ENCODE measurements around the gene OR2L8. TPM values are rescaled to one million over a fixed set of nuclear protein-coding genes. Genes with fewer than 3 reads are reported as not detected.

OR2L8 gene
- total RNA-seq, 2 experiments from 2014 or later, result 0.29 to 0.34 TPM

DNA sequence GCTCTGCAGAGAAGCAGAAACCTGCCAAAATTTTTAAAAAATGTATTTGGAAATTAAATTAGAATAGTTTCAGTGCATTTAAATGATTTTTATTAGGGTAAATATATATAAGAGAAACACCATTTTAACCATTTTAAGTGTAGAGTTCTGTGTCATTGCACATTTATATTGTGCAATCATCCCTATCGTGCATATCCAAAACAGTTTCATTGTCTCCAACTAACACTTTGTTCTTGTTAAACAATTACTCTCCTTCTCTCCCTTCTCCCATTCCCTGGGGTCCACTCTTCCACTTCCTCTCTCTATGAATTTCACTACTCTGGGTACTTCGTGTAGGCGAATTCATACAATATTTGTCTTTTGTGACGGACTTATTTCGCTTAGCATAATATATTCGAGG lies 6.0 kb upstream of the OR2L8 start:
- Mint-ChIP-seq H3K9me3 (no peaks in the 10 kb centered on the region), H3K36me3 (ENCODE audit: low read depth) (no peaks in the 10 kb centered on the region), H3K27me3 (no peaks in the 10 kb centered on the region), H3K27ac (no peak overlapping the region), H3K4me1 (ENCODE audit: low read depth) (no peaks in the 10 kb centered on the region), H3K4me3 (no peak overlapping the region)
- POLR2A ChIA-PET, result no interaction called here
- DNase-seq (no peak), ATAC-seq (no peak)
- CTCF ChIA-PET, result no interaction called here
- TF ChIP-seq, protein P1, sequence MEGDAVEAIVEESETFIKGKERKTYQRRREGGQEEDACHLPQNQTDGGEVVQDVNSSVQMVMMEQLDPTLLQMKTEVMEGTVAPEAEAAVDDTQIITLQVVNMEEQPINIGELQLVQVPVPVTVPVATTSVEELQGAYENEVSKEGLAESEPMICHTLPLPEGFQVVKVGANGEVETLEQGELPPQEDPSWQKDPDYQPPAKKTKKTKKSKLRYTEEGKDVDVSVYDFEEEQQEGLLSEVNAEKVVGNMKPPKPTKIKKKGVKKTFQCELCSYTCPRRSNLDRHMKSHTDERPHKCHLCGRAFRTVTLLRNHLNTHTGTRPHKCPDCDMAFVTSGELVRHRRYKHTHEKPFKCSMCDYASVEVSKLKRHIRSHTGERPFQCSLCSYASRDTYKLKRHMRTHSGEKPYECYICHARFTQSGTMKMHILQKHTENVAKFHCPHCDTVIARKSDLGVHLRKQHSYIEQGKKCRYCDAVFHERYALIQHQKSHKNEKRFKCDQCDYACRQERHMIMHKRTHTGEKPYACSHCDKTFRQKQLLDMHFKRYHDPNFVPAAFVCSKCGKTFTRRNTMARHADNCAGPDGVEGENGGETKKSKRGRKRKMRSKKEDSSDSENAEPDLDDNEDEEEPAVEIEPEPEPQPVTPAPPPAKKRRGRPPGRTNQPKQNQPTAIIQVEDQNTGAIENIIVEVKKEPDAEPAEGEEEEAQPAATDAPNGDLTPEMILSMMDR (IDR thresholded peaks at IDR 0.05), result no peak
- intact Hi-C loops (cut with micrococcal nuclease), result no loop called here

DNA sequence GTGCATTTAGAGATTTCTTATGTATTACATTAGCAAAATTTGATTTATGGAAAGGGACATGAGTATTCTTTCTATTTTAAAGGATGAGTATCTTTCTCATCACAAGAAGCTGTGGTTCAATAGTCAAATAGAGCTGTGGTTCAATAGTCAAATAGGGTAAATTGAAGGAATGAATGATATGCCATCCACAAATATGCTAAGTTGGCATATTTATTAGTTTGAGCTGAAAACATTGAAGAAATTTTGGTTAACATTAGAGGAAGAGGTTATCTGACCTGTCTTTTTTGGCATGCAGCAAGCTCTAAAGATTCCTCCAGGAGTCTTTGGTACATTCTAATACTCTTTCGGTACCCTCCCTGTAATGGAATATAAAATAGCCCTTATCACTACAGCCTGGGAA lies 4.8 kb downstream of the OR2L8 start:
- Mint-ChIP-seq H3K36me3 (ENCODE audit: low read depth) (peaks cover 3% of the 10 kb centered on the region), H3K27ac (no peak overlapping the region), H3K27me3 (no peaks in the 10 kb centered on the region), H3K9me3 (peaks cover 13% of the 10 kb centered on the region), H3K4me3 (no peak overlapping the region), H3K4me1 (ENCODE audit: low read depth) (no peaks in the 10 kb centered on the region)
- ChIA-PET POLR2A (no interaction called here), CTCF (no interaction called here)
- intact Hi-C loops (cut with micrococcal nuclease), result no loop called here
- TF ChIP-seq, protein P1 (IDR thresholded peaks at IDR 0.05), result no peak
- ATAC-seq (no peak), DNase-seq (no peak)

DNA sequence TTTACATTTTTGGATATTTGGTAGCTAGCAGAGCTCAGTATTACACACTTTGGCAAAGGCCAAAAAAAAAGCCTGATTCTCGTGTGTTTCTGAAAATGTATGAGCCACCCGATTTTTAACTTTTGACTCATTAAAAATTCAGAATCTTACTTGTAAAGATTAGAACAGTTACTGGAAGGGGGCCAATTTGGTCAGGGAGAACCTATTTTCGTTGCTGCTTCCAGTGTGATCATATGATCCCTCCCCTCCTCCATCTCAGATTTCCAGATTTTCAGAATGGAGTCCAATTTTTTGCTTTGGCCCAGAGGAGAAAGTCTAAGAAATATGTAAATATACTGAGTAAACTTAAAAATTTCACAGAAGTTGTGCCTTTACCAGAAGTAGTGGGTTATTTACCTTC lies 13.1 kb downstream of the OR2L8 start:
- H3K9me3 Mint-ChIP-seq, result peaks cover 5% of the 10 kb centered on the region
- ChIA-PET CTCF (no interaction called here), POLR2A (no interaction called here)
- DNase-seq (no peak), ATAC-seq (no peak)
- no peak overlapping the region for H3K27ac Mint-ChIP-seq
- H3K4me1 Mint-ChIP-seq (ENCODE audit: low read depth), result peaks cover 12% of the 10 kb centered on the region
- TF ChIP-seq, protein P1 (IDR thresholded peaks at IDR 0.05), result no peak
- H3K36me3 Mint-ChIP-seq (ENCODE audit: low read depth), result peaks cover 6% of the 10 kb centered on the region
- no peaks in the 10 kb centered on the region for H3K27me3 Mint-ChIP-seq
- intact Hi-C loops (cut with micrococcal nuclease), result no loop called here
- no peak overlapping the region for H3K4me3 Mint-ChIP-seq

DNA sequence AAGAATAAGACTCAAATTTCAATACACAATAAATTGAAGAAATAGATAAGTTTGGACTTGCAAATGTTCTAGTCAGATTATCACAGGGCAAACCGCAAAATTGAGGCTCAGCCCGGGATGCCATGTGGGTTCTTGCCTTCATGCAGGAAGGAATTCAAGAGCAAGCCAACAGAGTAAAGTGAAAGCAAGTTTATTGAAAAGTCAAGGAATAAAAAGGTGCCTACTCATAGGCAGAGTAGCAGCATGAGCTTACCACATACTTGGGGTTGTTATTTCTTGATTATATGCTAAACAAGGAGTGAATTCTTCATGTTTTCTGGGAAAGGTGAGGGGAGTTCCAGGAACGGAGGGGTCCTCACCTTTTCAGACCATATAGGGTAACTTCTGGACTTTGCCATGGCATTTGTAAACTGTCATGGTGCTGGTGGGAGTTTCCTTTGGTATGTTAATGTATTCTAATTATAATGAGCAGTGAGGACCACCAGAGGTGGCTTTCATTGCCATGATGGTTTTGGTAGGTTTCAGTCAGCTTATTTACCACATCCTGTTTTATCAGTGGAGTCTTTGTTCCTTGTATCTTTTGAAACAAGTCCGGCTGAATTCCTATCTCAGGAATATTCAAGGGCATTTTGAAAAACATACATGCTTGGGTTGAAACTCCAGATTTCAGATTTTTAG lies 14.4 kb downstream of the OR2L8 start:
- TF ChIP-seq, protein P1 (IDR thresholded peaks at IDR 0.05), result no peak
- H3K4me3 Mint-ChIP-seq, result no peak overlapping the region
- peaks cover 2% of the 10 kb centered on the region for H3K9me3 Mint-ChIP-seq
- intact Hi-C loops (cut with micrococcal nuclease), result no loop called here
- H3K36me3 Mint-ChIP-seq (ENCODE audit: low read depth), result peaks cover 4% of the 10 kb centered on the region
- POLR2A ChIA-PET, result no interaction called here
- no peaks in the 10 kb centered on the region for H3K27me3 Mint-ChIP-seq
- CTCF ChIA-PET, result no interaction called here
- no peak overlapping the region for H3K27ac Mint-ChIP-seq
- peak; percentile 23 for DNase-seq
- H3K4me1 Mint-ChIP-seq (ENCODE audit: low read depth), result peaks cover 14% of the 10 kb centered on the region
- ATAC-seq, result peak; percentile 72

DNA sequence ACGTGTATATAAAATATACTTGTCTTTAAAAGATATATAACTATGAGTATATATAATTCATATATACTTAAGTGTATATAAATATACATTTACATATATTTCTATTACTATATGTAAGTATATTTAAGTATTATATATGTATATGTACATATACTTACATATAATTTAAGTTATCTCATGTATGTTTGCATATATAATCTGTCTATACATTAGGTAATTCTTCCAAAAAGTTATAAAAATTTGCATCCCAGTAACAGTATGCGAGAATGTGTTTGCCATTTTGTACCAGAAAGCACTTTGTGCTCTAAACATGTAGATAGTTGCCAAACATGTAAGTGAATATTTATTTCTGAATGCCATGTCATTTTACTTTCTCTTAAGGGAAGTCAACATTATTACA lies 16.3 kb downstream of the OR2L8 start, which contains the start of gene OR2AK2:
Gene OR2AK2 (plus strand): TSS at position 301 of the 400 bp plus-strand sequence. CDS start 144 bp downstream, outside the sequence.
- intact Hi-C loops (cut with micrococcal nuclease), result no loop called here
- POLR2A ChIA-PET, result no interaction called here
- TF ChIP-seq, protein P1 (IDR thresholded peaks at IDR 0.05), result no peak
- Mint-ChIP-seq H3K27ac (no peak within 1 kb of the TSS), H3K27me3 (no peaks in the 10 kb centered on the region), H3K4me1 (ENCODE audit: low read depth) (peaks cover 14% of the 10 kb centered on the region), H3K36me3 (ENCODE audit: low read depth) (peaks cover 9% of the 10 kb centered on the region), H3K9me3 (peaks cover 5% of the 10 kb centered on the region), H3K4me3 (no peak within 1 kb of the TSS)
- CTCF ChIA-PET, result no interaction called here
- ATAC-seq, result no peak
- DNase-seq, result no peak

Data from activated CD8-positive, alpha-beta T cell treated with anti-CD3 and anti-CD28 coated beads for 36 hours (primary cell).